ENCODE data around the gene NUP50.

The NUP50 gene

GRCh38 chr22:45163451-45164269 is at the start of gene NUP50:
NUP50 (plus strand) TSS chr22:45163925; CDS start chr22:45168178, 4,253 bp downstream.
- peak; percentile 96 for DNase-seq (ENCODE audit: low read depth)

GRCh38 chr22:45120440-45120839 is 43.3 kb upstream of the NUP50 start:
- no peak for DNase-seq (ENCODE audit: low read depth)

- no peak for DNase-seq (ENCODE audit: low read depth)
Measured at GRCh38 chr22:45120931-45121330, 42.8 kb upstream of the NUP50 start.

GRCh38 chr22:45124176-45124847 is 39.4 kb upstream of the NUP50 start:
- peak; percentile 49 for DNase-seq (ENCODE audit: low read depth)

- peak; percentile 92 for DNase-seq (ENCODE audit: low read depth)
Measured at GRCh38 chr22:45125188-45125587, 38.5 kb upstream of the NUP50 start.

GRCh38 chr22:45127866-45128265 is 35.9 kb upstream of the NUP50 start:
- DNase-seq (ENCODE audit: low read depth): peak; percentile 13

- peak; percentile 33 for DNase-seq (ENCODE audit: low read depth)
Measured at GRCh38 chr22:45129703-45130524, 33.8 kb upstream of the NUP50 start.

GRCh38 chr22:45130891-45131290 is 32.8 kb upstream of the NUP50 start:
- DNase-seq (ENCODE audit: low read depth): no peak

- peak; percentile 57 for DNase-seq (ENCODE audit: low read depth)
Measured at GRCh38 chr22:45131749-45132148, 32.0 kb upstream of the NUP50 start.

- no peak for DNase-seq (ENCODE audit: low read depth)
Measured at GRCh38 chr22:45134313-45134712, 29.4 kb upstream of the NUP50 start.

- no peak for DNase-seq (ENCODE audit: low read depth)
Measured at GRCh38 chr22:45136594-45136993, 27.1 kb upstream of the NUP50 start.

- no peak for DNase-seq (ENCODE audit: low read depth)
Measured at GRCh38 chr22:45139693-45140092, 24.0 kb upstream of the NUP50 start.

- no peak for DNase-seq (ENCODE audit: low read depth)
Measured at GRCh38 chr22:45142376-45142775, 21.3 kb upstream of the NUP50 start.

GRCh38 chr22:45144916-45145315 is 18.8 kb upstream of the NUP50 start:
- no peak for DNase-seq (ENCODE audit: low read depth)

- DNase-seq (ENCODE audit: low read depth): peak; percentile 78
Measured at GRCh38 chr22:45149671-45150070, 14.1 kb upstream of the NUP50 start.

- peak; percentile 43 for DNase-seq (ENCODE audit: low read depth)
Measured at GRCh38 chr22:45150139-45150538, 13.6 kb upstream of the NUP50 start.

GRCh38 chr22:45151503-45151902 is 12.2 kb upstream of the NUP50 start:
- DNase-seq (ENCODE audit: low read depth): no peak

- no peak for DNase-seq (ENCODE audit: low read depth)
Measured at GRCh38 chr22:45154383-45154782, 9.3 kb upstream of the NUP50 start.

- peak; percentile 97 for DNase-seq (ENCODE audit: low read depth)
Measured at GRCh38 chr22:45155050-45155840, 8.5 kb upstream of the NUP50 start.

- DNase-seq (ENCODE audit: low read depth): no peak
Measured at GRCh38 chr22:45157907-45158306, 5.8 kb upstream of the NUP50 start.

GRCh38 chr22:45159652-45160462 is 3.9 kb upstream of the NUP50 start:
- DNase-seq (ENCODE audit: low read depth): peak; percentile 58

All from fibroblast of gingiva (primary cell).